Measurements from ENCODE around the gene PHOX2A.
A peak's percentile ranks its signal among the peaks of the same experiment; 100 is the strongest.

The PHOX2A gene

DNA sequence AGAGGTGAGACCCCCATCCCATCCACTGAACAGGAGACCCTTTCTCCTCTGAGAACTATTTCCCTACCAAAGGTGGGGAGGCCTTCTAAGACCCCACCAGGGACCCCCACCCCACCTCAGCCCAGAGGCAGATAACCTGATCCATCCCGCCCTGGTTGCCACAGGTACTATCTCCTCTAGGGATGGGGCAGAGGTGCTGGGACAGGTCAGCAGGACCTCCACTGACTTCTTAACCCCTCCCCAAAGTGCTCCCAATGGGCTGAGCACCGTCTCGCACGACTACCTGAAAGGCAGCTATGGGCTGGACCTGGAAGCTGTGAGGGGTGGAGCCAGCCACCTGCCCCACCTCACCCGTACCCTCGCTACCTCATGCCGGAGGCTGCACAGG lies 15.1 kb downstream of the PHOX2A start:
- Histone ChIP-seq H3K36me3 (ENCODE audit: control insufficient read depth, insufficient read depth, low read length) (peaks cover 47% of the 10 kb centered on the region), H3K4me3 (replicated peaks; ENCODE audit: low read depth, low read length) (no peak overlapping the region), H3K27me3 (replicated peaks; ENCODE audit: control insufficient read depth, insufficient read depth, low read length) (no peaks in the 10 kb centered on the region)
- TF ChIP-seq, protein P1, sequence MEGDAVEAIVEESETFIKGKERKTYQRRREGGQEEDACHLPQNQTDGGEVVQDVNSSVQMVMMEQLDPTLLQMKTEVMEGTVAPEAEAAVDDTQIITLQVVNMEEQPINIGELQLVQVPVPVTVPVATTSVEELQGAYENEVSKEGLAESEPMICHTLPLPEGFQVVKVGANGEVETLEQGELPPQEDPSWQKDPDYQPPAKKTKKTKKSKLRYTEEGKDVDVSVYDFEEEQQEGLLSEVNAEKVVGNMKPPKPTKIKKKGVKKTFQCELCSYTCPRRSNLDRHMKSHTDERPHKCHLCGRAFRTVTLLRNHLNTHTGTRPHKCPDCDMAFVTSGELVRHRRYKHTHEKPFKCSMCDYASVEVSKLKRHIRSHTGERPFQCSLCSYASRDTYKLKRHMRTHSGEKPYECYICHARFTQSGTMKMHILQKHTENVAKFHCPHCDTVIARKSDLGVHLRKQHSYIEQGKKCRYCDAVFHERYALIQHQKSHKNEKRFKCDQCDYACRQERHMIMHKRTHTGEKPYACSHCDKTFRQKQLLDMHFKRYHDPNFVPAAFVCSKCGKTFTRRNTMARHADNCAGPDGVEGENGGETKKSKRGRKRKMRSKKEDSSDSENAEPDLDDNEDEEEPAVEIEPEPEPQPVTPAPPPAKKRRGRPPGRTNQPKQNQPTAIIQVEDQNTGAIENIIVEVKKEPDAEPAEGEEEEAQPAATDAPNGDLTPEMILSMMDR (IDR thresholded peaks at IDR 0.05; ENCODE audit: insufficient read depth, low read length, poor library complexity, severe bottlenecking), result no peak
- DNase-seq (ENCODE audit: extremely low read depth, insufficient read length), result no peak

DNA sequence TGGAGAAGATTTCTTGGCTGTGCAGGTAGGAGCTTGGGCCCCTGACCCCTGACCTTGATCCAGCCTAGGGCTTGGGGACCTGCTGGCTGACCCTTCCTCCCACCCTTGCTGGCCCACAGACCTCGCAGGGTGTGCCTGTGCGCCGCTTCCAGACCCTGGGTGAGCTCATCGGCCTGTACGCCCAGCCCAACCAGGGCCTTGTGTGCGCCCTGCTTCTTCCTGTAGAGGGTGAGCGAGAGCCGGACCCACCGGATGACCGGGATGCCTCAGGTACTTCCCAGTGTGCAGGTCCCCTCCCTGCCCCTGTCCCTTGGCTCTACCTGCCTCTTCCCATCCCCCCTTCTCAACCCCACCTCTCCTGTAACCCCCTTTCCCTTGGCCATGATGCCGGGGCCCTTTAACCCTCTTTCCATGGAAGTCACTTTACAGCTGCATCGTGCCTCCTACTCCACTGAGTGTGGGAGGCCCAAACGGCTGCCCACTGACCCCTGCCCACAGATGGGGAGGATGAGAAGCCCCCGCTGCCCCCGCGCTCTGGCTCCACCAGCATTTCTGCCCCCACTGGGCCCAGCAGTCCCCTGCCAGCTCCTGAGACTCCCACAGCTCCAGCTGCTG lies 15.6 kb downstream of the PHOX2A start:
- DNase-seq (ENCODE audit: extremely low read depth, insufficient read length), result no peak
- peaks cover 45% of the 10 kb centered on the region for H3K36me3 ChIP-seq (ENCODE audit: control insufficient read depth, insufficient read depth, low read length)
- TF ChIP-seq, protein P1 (IDR thresholded peaks at IDR 0.05; ENCODE audit: insufficient read depth, low read length, poor library complexity, severe bottlenecking), result no peak
- H3K27me3 ChIP-seq (replicated peaks; ENCODE audit: control insufficient read depth, insufficient read depth, low read length), result no peaks in the 10 kb centered on the region
- H3K4me3 ChIP-seq (replicated peaks; ENCODE audit: low read depth, low read length), result no peak overlapping the region

DNA sequence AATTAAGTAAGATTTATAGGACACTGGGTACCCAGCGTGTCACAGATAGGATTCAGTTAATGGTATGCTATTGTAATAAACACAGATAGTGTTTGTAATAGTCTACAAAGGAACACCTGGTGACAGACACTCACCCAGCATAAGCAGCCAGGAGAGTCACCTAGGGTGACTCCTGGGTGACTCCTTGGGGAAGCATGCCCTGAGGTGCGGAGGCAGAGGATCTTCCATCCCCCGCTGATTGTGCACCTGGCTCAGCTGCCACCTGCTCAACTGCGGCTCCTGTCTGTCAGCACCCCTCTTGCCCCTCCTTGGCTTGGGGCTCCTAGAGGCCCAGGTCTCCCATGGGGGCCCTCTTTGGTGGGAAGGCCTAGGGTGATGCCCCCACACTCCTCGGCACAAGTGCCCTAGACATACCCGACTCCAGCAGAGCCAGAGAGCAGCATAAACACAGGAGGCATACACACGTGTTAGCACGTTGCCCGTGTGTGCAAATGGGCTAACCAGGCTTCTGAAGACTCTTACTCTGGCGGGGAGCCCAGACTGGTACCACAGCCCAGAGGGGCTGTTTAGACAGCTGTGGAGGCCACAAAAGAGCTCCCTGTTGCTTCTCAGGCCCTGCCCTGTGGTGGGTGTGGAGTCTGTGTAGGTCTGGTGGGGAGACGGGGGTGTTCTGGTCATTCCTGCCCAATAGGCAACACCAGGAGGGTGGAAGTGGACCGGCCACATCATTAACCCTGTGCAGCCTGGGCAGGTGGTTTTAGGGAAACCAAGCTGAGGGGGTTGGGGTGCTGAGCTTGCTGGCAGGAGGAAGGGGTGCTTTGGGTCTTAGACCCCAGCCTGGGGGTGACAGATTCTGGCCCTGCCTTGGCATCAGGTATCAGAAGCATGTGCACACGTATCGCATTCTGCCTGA lies 16.4 kb downstream of the PHOX2A start:
- TF ChIP-seq, protein P1 (IDR thresholded peaks at IDR 0.05; ENCODE audit: insufficient read depth, low read length, poor library complexity, severe bottlenecking), result no peak

DNA sequence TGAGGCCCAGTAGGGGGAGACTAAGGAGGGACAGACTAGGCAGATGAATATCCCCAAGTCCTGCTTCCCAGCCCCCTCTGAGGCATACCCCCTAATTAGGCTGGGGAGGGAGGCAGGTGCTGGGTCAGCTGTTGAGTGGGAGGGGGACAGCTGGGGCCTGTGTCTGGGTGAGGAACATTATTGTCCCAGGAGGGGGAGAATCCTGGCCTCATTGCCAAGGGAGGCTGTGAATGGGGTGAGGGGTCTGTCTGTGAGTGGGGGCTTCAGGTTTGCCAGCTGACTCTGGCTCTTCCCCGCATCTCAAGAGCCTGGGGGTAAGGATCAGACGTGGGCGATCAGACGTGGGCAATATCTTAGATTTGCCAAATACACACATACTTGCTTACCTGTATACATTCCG lies 17.3 kb downstream of the PHOX2A start:
- TF ChIP-seq, protein P1 (IDR thresholded peaks at IDR 0.05; ENCODE audit: insufficient read depth, low read length, poor library complexity, severe bottlenecking), result no peak
- DNase-seq (ENCODE audit: extremely low read depth, insufficient read length), result no peak
- H3K36me3 ChIP-seq (ENCODE audit: control insufficient read depth, insufficient read depth, low read length), result peaks cover 35% of the 10 kb centered on the region
- H3K27me3 ChIP-seq (replicated peaks; ENCODE audit: control insufficient read depth, insufficient read depth, low read length), result no peaks in the 10 kb centered on the region
- H3K4me3 ChIP-seq (replicated peaks; ENCODE audit: low read depth, low read length), result no peak overlapping the region

More for the DNA sequence above, 16.4 kb downstream of the PHOX2A start:
- Histone ChIP-seq H3K27me3 (replicated peaks; ENCODE audit: control insufficient read depth, insufficient read depth, low read length) (no peaks in the 10 kb centered on the region), H3K36me3 (ENCODE audit: control insufficient read depth, insufficient read depth, low read length) (peaks cover 38% of the 10 kb centered on the region), H3K4me3 (replicated peaks; ENCODE audit: low read depth, low read length) (no peak overlapping the region)
- no peak for DNase-seq (ENCODE audit: extremely low read depth, insufficient read length)

DNA sequence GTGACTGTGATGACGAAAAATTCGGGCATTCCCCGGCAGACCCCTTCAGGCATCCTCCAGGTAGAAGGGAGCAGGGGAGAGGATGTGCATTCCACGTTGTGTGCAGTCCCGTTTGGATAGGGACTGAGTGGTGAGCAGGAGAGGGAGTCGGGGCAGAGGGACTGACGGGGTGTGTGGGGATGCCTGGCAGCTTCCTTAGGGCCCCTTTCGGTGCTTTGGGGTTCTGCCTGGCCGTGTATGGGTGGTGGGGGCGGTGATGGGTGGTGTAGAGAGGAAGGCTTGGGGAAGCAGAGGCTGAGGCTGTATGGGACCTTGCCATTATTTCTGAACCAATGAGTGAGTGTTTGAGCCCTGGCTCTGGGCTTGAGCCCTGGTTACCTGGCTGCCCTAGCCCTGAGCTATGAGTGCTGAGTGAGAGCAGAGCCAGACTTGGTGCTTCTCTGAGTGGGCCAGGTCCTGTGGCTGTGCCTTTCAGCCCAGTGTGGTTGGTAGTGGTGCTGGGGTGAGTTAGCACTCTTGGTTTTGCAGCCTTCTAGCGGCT lies 18.5 kb downstream of the PHOX2A start:
- DNase-seq (ENCODE audit: extremely low read depth, insufficient read length), result peak; percentile 38
- TF ChIP-seq, protein P1 (IDR thresholded peaks at IDR 0.05; ENCODE audit: insufficient read depth, low read length, poor library complexity, severe bottlenecking), result no peak
- H3K27me3 ChIP-seq (replicated peaks; ENCODE audit: control insufficient read depth, insufficient read depth, low read length), result no peaks in the 10 kb centered on the region

More for the DNA sequence above, 18.5 kb downstream of the PHOX2A start:
- Histone ChIP-seq H3K36me3 (ENCODE audit: control insufficient read depth, insufficient read depth, low read length) (peaks cover 26% of the 10 kb centered on the region), H3K4me3 (replicated peaks; ENCODE audit: low read depth, low read length) (peak overlapping the region; percentile 79)
